HCT116 (cell line): ENCODE measurements around the gene CLPTM1L. TPM values are rescaled to one million over a fixed set of nuclear protein-coding genes. Genes with fewer than 3 reads are reported as not detected.

Source experiments
- ATAC-seq: fragments of 200-7000 bp; cut with Tn5 transposase; 2 replicates; pipeline ENCODE4 v1.9.1; 2020; ENCODE audit warnings: mild to moderate bottlenecking, moderate library complexity
- BruUV-seq: library from RNA; stranded (reverse); fragments of 400-500 nt; replicated peaks from 2 replicates; lab custom pipeline; 2021; lab: Mats Ljungman, UMichigan
- CTCF ChIA-PET: fragments of 300-600 bp; sonication (Branson Sonifier 250); formaldehyde crosslinking; loops from one replicate; lab custom pipeline; 2021; ENCODE audit warnings: antibody characterized with exemption; lab: Charles Lee
- POLR2A ChIA-PET: fragments of 300-600, 350-600 bp; sonication (Branson Sonifier 250); formaldehyde crosslinking; loops from one replicate; lab custom pipeline; 2021; ENCODE audit warnings: antibody characterized with exemption; lab: Charles Lee
- RAD21 ChIA-PET, 2 experiments: fragments of 300-600 bp; sonication (Branson Sonifier 250); formaldehyde crosslinking; loops; one replicate each; lab custom pipeline; 2023; ENCODE audit warnings: low total read pairs in 2 of 2; ENCODE audit not compliant: uncharacterized antibody in 2 of 2, unreplicated experiment in 2 of 2, low non-redundant PET in 1 of 2; lab: Charles Lee
- DNase-seq: peaks from one replicate; pipeline ENCODE4 v3.0.0-alpha.2; 2010; ENCODE audit warnings: low read depth, low spot score
- H2AFZ ChIP-seq: fragments of 200-600 bp; shearing (Covaris generic), sonication (generic); 2 replicates; pipeline ENCODE4 v1.6.1; 2017; ENCODE audit warnings: low read depth, mixed run types, mixed read lengths, antibody characterized with exemption, low read length; ENCODE audit not compliant: poor library complexity, severe bottlenecking
- H3K27ac ChIP-seq: 2 replicates; pipeline ENCODE4 v1.5.1; 2012; ENCODE audit warnings: low read depth, low read length
- H3K27me3 ChIP-seq: fragments of 200-600 bp; sonication (generic); 2 replicates; pipeline ENCODE4 v1.6.1; 2016; ENCODE audit warnings: mixed run types, low read length, mixed read lengths; ENCODE audit not compliant: insufficient read depth
- H3K36me3 ChIP-seq, 2 experiments: fragments of 200-500 bp in 1 of 2; fragments of 200-600 bp in 1 of 2; sonication (Bioruptor generic) in 1 of 2; sonication (generic) in 1 of 2; 2 replicates each; pipeline versions ENCODE4 v1.5.1 to v1.6.1; 2014 to 2016; ENCODE audit warnings: low read length in 2 of 2, inconsistent platforms in 1 of 2, mixed read lengths in 1 of 2, mixed run types in 1 of 2; ENCODE audit not compliant: insufficient read depth in 2 of 2, control insufficient read depth in 1 of 2
- H3K4me1 ChIP-seq, 2 experiments: fragments of 200-600 bp in 1 of 2; sonication (generic) in 1 of 2; 2 replicates each; pipeline versions ENCODE4 v1.5.1 to v1.6.1; 2012 to 2017; ENCODE audit warnings: low read length in 2 of 2, inconsistent platforms in 1 of 2, mild to moderate bottlenecking in 1 of 2, mixed read lengths in 1 of 2, mixed run types in 1 of 2, moderate library complexity in 1 of 2; ENCODE audit not compliant: insufficient read depth in 2 of 2, control insufficient read depth in 1 of 2
- H3K4me2 ChIP-seq: fragments of 200-600 bp; sonication (generic); 2 replicates; pipeline ENCODE4 v1.6.1; 2017; ENCODE audit warnings: mixed run types, low read length, mixed read lengths
- H3K4me3 ChIP-seq, 2 experiments: fragments of 200-600 bp in 1 of 2; sonication (generic) in 1 of 2; replicated peaks in 1 of 2; 2 replicates each; pipeline ENCODE4 v1.5.1; 2011 to 2016; ENCODE audit warnings: low read length in 2 of 2, control low read depth in 1 of 2, low read depth in 1 of 2, mild to moderate bottlenecking in 1 of 2, mixed read lengths in 1 of 2, mixed run types in 1 of 2
- H3K79me2 ChIP-seq: fragments of 200-600 bp; sonication (generic); 2 replicates; pipeline ENCODE4 v1.6.1; 2017; ENCODE audit warnings: mild to moderate bottlenecking, mixed run types, low read length, moderate library complexity, mixed read lengths; ENCODE audit not compliant: insufficient read depth
- H3K9ac ChIP-seq: fragments of 200-600 bp; sonication (generic); 2 replicates; pipeline ENCODE4 v1.6.1; 2016; ENCODE audit warnings: low read length, mixed read lengths
- H3K9me2 ChIP-seq: fragments of 200-600 bp; sonication (generic), shearing (Covaris generic); 2 replicates; pipeline ENCODE4 v1.6.1; 2017; ENCODE audit warnings: mixed run types, mild to moderate bottlenecking, moderate library complexity; ENCODE audit not compliant: insufficient read depth
- H3K9me3 ChIP-seq, 2 experiments: fragments of 200-500 bp in 1 of 2; fragments of 200-600 bp in 1 of 2; sonication (Bioruptor generic) in 1 of 2; sonication (generic) in 1 of 2; 2 replicates each; pipeline ENCODE4 v1.6.1; 2014 to 2017; ENCODE audit warnings: low read length in 2 of 2, mixed read lengths in 2 of 2, inconsistent platforms in 1 of 2, low read depth in 1 of 2, mild to moderate bottlenecking in 1 of 2, mixed run types in 1 of 2, moderate library complexity in 1 of 2; ENCODE audit not compliant: control insufficient read depth in 1 of 2, insufficient read depth in 1 of 2
- H4K20me1 ChIP-seq: fragments of 200-600 bp; sonication (generic), shearing (Covaris generic); 2 replicates; pipeline ENCODE4 v1.6.1; 2017; ENCODE audit warnings: mixed run types, mild to moderate bottlenecking, moderate library complexity; ENCODE audit not compliant: insufficient read depth
- EGR1 ChIP-seq: IDR thresholded peaks from 2 replicates; pipeline ENCODE4 v1.6.1; 2012; ENCODE audit warnings: low read depth
- FOSL1 ChIP-seq: IDR thresholded peaks from 2 replicates; pipeline ENCODE4 v1.6.1; 2012; ENCODE audit warnings: low read depth
- POLR2A ChIP-seq: IDR thresholded peaks from 2 replicates; pipeline ENCODE4 v1.7.0; 2011; ENCODE audit warnings: borderline replicate concordance; ENCODE audit not compliant: insufficient read depth, insufficient read length; ENCODE audit errors: extremely low read depth
- POLR2AphosphoS5 ChIP-seq: IDR thresholded peaks from 2 replicates; pipeline ENCODE4 v1.6.1; 2011; ENCODE audit warnings: mild to moderate bottlenecking, low read depth, low read length, moderate library complexity
- RAD21 ChIP-seq: IDR thresholded peaks from 2 replicates; pipeline ENCODE4 v1.6.1; 2012; ENCODE audit warnings: low read depth, mild to moderate bottlenecking
- SIN3A ChIP-seq: IDR thresholded peaks from 2 replicates; pipeline ENCODE4 v1.6.1; 2012; ENCODE audit warnings: low read depth
- TCF7L2 ChIP-seq: IDR thresholded peaks from 2 replicates; pipeline ENCODE4 v1.7.0; 2011; ENCODE audit warnings: borderline replicate concordance, inconsistent platforms; ENCODE audit not compliant: insufficient read depth, insufficient read length; ENCODE audit errors: extremely low read depth
- YY1 ChIP-seq: IDR thresholded peaks from 2 replicates; pipeline ENCODE4 v1.6.1; 2011; ENCODE audit warnings: low read length, low read depth, moderate library complexity, mild to moderate bottlenecking; ENCODE audit not compliant: insufficient replicate concordance; ENCODE audit errors: extremely low read depth
- ZNF274 ChIP-seq: fragments of 200-500 bp; sonication (Bioruptor generic); IDR thresholded peaks from 2 replicates; pipeline ENCODE4 v1.6.1; 2014; ENCODE audit warnings: mild to moderate bottlenecking, low read depth, low read length, inconsistent platforms
- intact Hi-C: fragments of 100-400 bp; cut with micrococcal nuclease; formaldehyde crosslinking; loops from 2 replicates; pipeline ENCODE4 v1.10.0; 2022
- total RNA-seq: library from RNA; stranded (reverse); gene quantifications from one replicate; pipeline ENCODE4 v1.2.1, GENCODE V29; 2021; ENCODE audit not compliant: unreplicated experiment
- TF ChIP-seq, protein P1 (sequence below): IDR thresholded peaks from 2 replicates; pipeline ENCODE4 v1.6.1; 2012

Gene CLPTM1L
- total RNA-seq, 1 experiment from 2014 or later: 98.4 TPM

DNA sequence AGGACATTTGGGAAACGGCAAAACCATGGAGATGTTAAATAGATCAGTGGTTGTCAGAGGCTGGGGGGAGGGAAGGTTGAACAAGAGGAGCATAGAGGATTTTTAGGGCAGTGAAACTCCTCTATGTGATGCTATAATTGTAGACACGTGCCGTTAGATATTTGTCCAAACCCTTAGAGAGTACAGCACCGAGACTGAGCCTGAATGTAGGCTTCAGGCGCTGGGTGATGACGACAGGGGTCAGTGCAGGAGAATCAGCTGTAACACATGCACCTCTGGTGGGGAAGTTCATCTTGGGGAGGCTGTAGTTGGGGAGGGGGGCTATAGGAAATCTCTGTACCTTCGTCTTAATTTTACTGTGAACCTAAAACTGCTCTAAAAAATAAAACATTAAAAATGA is 22.2 kb upstream of the CLPTM1L start:
- CTCF ChIA-PET: no interaction called here
- no peaks in the 10 kb centered on the region for H3K36me3 ChIP-seq
- no peak overlapping the region for H3K4me3 ChIP-seq
- DNase-seq (no peak), ATAC-seq (no peak)
- BruUV-seq: no TSS peak
- intact Hi-C loops: no loop called here
- H3K27ac ChIP-seq: no peak overlapping the region
- H4K20me1 ChIP-seq: 0 out of 2 replicates have a peak, but pooled peaks cover 3% of the 10 kb centered on the region
- no peak for TF ChIP-seq YY1
- RAD21 ChIA-PET: no interaction called here
- peaks cover 43% of the 10 kb centered on the region; the same call in 1 of the 2 replicates for H3K27me3 ChIP-seq
- no peaks in the 10 kb centered on the region for H3K79me2 ChIP-seq
- POLR2A ChIA-PET: no interaction called here
- H3K4me1 ChIP-seq: no peaks in the 10 kb centered on the region
- no peaks in the 10 kb centered on the region for H3K9me2 ChIP-seq
- H2AFZ ChIP-seq: no peak overlapping the region
- H3K4me2 ChIP-seq: no peak overlapping the region
- H3K9ac ChIP-seq: no peak overlapping the region
- no peaks in the 10 kb centered on the region for H3K9me3 ChIP-seq

DNA sequence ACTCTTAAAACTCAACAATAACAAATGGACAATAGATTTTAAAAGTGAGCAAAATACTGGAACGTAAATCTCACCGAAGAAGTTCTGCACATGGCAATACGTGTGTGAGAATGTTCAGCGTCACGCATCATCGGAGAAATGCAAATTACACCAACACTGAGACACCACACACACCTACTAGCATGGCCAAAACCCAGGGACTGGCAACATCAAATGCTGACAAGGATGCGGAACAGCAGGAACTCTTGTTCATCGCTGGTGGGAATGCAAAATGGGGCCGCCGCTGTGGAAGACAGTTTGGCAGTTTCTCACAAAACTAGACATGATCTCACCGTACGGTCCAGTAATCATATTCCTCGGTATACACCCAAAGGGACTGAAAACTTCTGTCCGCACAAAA is 21.6 kb upstream of the CLPTM1L start:
- Histone ChIP-seq H3K79me2 (no peaks in the 10 kb centered on the region), H3K4me3 (no peak overlapping the region), H3K9me3 (no peaks in the 10 kb centered on the region), H3K4me2 (no peak overlapping the region), H3K27me3 (peaks cover 43% of the 10 kb centered on the region; the same call in 1 of the 2 replicates), H3K36me3 (no peaks in the 10 kb centered on the region), H2AFZ (no peak overlapping the region), H3K9me2 (no peaks in the 10 kb centered on the region), H3K4me1 (no peaks in the 10 kb centered on the region), H3K9ac (no peak overlapping the region), H4K20me1 (0 out of 2 replicates have a peak, but pooled peaks cover 3% of the 10 kb centered on the region), H3K27ac (no peak overlapping the region)
- ChIA-PET CTCF (no interaction called here), RAD21 (no interaction called here), POLR2A (no interaction called here)
- BruUV-seq: no TSS peak
- no peak for DNase-seq
- ATAC-seq: no peak
- TF ChIP-seq POLR2AphosphoS5: no peak
- intact Hi-C loops: no loop called here

DNA sequence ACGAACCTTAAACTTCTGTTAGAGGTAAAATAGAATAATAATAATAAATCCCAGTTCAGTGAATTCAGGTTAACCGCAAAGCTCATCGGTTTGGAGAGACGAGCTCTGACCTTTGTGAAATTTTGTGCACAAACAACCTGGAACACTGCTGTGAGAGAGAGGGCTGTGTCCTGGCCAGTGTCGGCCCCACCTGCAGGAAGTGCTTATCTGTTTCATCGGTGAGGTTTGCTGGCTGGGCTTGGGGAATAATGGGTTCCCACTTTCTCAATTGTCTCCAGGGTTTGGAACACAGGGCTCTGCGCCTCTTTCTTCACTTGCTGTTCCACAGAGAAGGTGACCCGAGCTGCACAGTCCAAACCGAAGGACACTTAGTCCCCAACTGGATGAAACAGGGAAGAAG is 19.3 kb upstream of the CLPTM1L start:
- Histone ChIP-seq H3K9me3 (no peaks in the 10 kb centered on the region), H3K9me2 (no peaks in the 10 kb centered on the region), H3K4me1 (no peaks in the 10 kb centered on the region), H3K9ac (no peak overlapping the region), H3K27me3 (peaks cover 43% of the 10 kb centered on the region; the same call in 1 of the 2 replicates), H4K20me1 (0 out of 2 replicates have a peak, but pooled peaks cover 3% of the 10 kb centered on the region), H3K27ac (no peak overlapping the region), H3K4me2 (no peak overlapping the region), H2AFZ (no peak overlapping the region), H3K36me3 (no peaks in the 10 kb centered on the region), H3K4me3 (no peak overlapping the region), H3K79me2 (no peaks in the 10 kb centered on the region)
- no peak for TF ChIP-seq ZNF274
- no peak for TF ChIP-seq POLR2A
- TF ChIP-seq, protein P1, sequence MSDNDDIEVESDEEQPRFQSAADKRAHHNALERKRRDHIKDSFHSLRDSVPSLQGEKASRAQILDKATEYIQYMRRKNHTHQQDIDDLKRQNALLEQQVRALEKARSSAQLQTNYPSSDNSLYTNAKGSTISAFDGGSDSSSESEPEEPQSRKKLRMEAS: no peak
- TF ChIP-seq POLR2AphosphoS5: no peak
- no peak for TF ChIP-seq YY1
- TF ChIP-seq EGR1: no peak
- no peak for TF ChIP-seq RAD21
- TF ChIP-seq FOSL1: no peak
- no peak for TF ChIP-seq TCF7L2
- no peak for TF ChIP-seq SIN3A
- no TSS peak for BruUV-seq
- no peak for DNase-seq
- no peak for ATAC-seq
- RAD21 ChIA-PET: no interaction called here
- POLR2A ChIA-PET: no interaction called here
- intact Hi-C loops: no loop called here
- CTCF ChIA-PET: no interaction called here
